Hepatocyte (in vitro differentiated cells): Measurements from ENCODE around the gene KARS1. TPM values are rescaled to one million over a fixed set of nuclear protein-coding genes. Genes with fewer than 3 reads are reported as not detected.

Experiments
- DNase-seq: peaks from one replicate; pipeline ENCODE4 v3.0.0-alpha.2; 2016; ENCODE audit warnings: low spot score
- H2AFZ ChIP-seq: fragments of 200-600 bp; sonication (generic); 2 replicates; pipeline ENCODE4 v1.6.0; 2016; ENCODE audit warnings: antibody characterized with exemption, mild to moderate bottlenecking
- H3K27ac ChIP-seq: fragments of 200-600 bp; sonication (generic); 2 replicates; pipeline ENCODE4 v1.5.1; 2016; ENCODE audit warnings: mild to moderate bottlenecking
- H3K27me3 ChIP-seq: fragments of 200-600 bp; sonication (generic); 2 replicates; pipeline ENCODE4 v1.6.1; 2016
- H3K36me3 ChIP-seq: fragments of 200-600 bp; sonication (generic); replicated peaks from 2 replicates; pipeline ENCODE4 v1.5.1; 2016; ENCODE audit warnings: low read depth; ENCODE audit not compliant: insufficient read depth
- H3K4me1 ChIP-seq: fragments of 200-600 bp; sonication (generic); 2 replicates; pipeline ENCODE4 v1.5.1; 2016; ENCODE audit warnings: mild to moderate bottlenecking, moderate library complexity; ENCODE audit not compliant: insufficient read depth
- H3K4me2 ChIP-seq: fragments of 200-600 bp; sonication (generic); 2 replicates; pipeline ENCODE4 v1.6.0; 2016
- H3K4me3 ChIP-seq: fragments of 200-600 bp; sonication (generic); 2 replicates; pipeline ENCODE4 v1.5.1; 2016; ENCODE audit warnings: mild to moderate bottlenecking
- H3K79me2 ChIP-seq: fragments of 200-600 bp; sonication (generic); 2 replicates; pipeline ENCODE4 v1.6.0; 2017; ENCODE audit warnings: mild to moderate bottlenecking
- H3K9me2 ChIP-seq: fragments of 200-600 bp; sonication (generic); replicated peaks from 2 replicates; pipeline ENCODE4 v1.6.0; 2017; ENCODE audit warnings: mild to moderate bottlenecking; ENCODE audit not compliant: insufficient read depth
- H3K9me3 ChIP-seq: fragments of 200-600 bp; sonication (generic); 2 replicates; pipeline ENCODE4 v1.5.1; 2016; ENCODE audit warnings: low read depth, mild to moderate bottlenecking
- H4K20me1 ChIP-seq: fragments of 200-600 bp; sonication (generic); 2 replicates; pipeline ENCODE4 v1.6.0; 2016; ENCODE audit warnings: mild to moderate bottlenecking; ENCODE audit not compliant: insufficient read depth, poor library complexity, severe bottlenecking
- CTCF ChIP-seq: fragments of 200-600 bp; sonication (generic); IDR thresholded peaks from 2 replicates; pipeline ENCODE4 v1.5.1; 2016; ENCODE audit warnings: antibody characterized with exemption, mild to moderate bottlenecking; ENCODE audit not compliant: poor library complexity
- EZH2 ChIP-seq: fragments of 200-600 bp; sonication (generic); IDR thresholded peaks from 2 replicates; pipeline ENCODE4 v1.6.1; 2016; ENCODE audit warnings: antibody characterized with exemption, mild to moderate bottlenecking, borderline replicate concordance
- EZH2phosphoT487 ChIP-seq: fragments of 200-600 bp; sonication (generic); IDR thresholded peaks from one replicate; pipeline ENCODE4 v1.6.1; 2018; ENCODE audit warnings: antibody characterized with exemption, mild to moderate bottlenecking, low read depth, moderate library complexity; ENCODE audit not compliant: unreplicated experiment, severe bottlenecking
- WGBS: methylation state at CpG from one replicate; pipeline ENCODE4 v1.1.6; 2016; ENCODE audit warnings: low lambda C conversion rate; ENCODE audit errors: missing lambda C conversion rate; 5-methylcytosine and 5-hydroxymethylcytosine counted together
- polyA plus RNA-seq: library from polyadenylated mRNA; unstranded; fragments of >200 nt; fragmentation: Nextera tagmentation; extraction: Ambion mirVana; gene quantifications from 2 replicates; pipeline ENCODE4 v1.2.1, GENCODE V29; 2016
- total RNA-seq: library from RNA; depleted of rRNA; stranded (reverse); fragments of >200 nt; gene quantifications from 2 replicates; pipeline ENCODE4 v1.2.3, GENCODE V29; 2014

The KARS1 gene
- total and polyA plus RNA-seq, 2 experiments from 2014 or later: 112 to 120 TPM

- Histone ChIP-seq H3K27me3 (no peaks in the 10 kb centered on the region), H4K20me1 (peaks cover 10% of the 10 kb centered on the region), H3K4me3 (no peak overlapping the region), H3K9me2 (no peaks in the 10 kb centered on the region), H2AFZ (no peak overlapping the region), H3K36me3 (no peaks in the 10 kb centered on the region), H3K4me1 (no peaks in the 10 kb centered on the region), H3K4me2 (no peak overlapping the region), H3K79me2 (no peaks in the 10 kb centered on the region), H3K9me3 (no peaks in the 10 kb centered on the region), H3K27ac (no peak overlapping the region)
- DNase-seq: no peak
- WGBS: 95% methylated on average over 7 of the region's 7 CpGs
- TF ChIP-seq CTCF: no peak
- TF ChIP-seq EZH2phosphoT487: no peak
- TF ChIP-seq EZH2: no peak
Observed at GRCh38 chr16:75578212-75578611, 69.3 kb downstream of the KARS1 start.

Other genes with a start within 250 kb of the KARS1 start
- 106 and 116 TPM in 2 replicates for gene CFDP1, start 214.2 kb downstream of the KARS1 start, total RNA-seq
- 97.1 and 114 TPM in 2 replicates for gene CFDP1, start 214.2 kb downstream of the KARS1 start, polyA plus RNA-seq
- 42.1 and 43.6 TPM in 2 replicates for gene TMEM170A, start 183.0 kb downstream of the KARS1 start, total RNA-seq
- gene TMEM170A, start 183.0 kb downstream of the KARS1 start, polyA plus RNA-seq: 15.0 and 21.1 TPM in 2 replicates
- 0.32 and 0.33 TPM in 2 replicates for gene CHST6, start 152.2 kb downstream of the KARS1 start, total RNA-seq
- gene CHST6, start 152.2 kb downstream of the KARS1 start, polyA plus RNA-seq: 0.16 and 0.37 TPM in 2 replicates
- 0.32 TPM in 1 of 2 replicates, not detected in the other for gene CHST5, start 111.6 kb downstream of the KARS1 start, total RNA-seq
- not detected in 2 replicates for gene CHST5, start 111.6 kb downstream of the KARS1 start, polyA plus RNA-seq
- 5.4 and 14.2 TPM in 2 replicates for gene TMEM231, start 91.4 kb downstream of the KARS1 start, total RNA-seq
- gene TMEM231, start 91.4 kb downstream of the KARS1 start, polyA plus RNA-seq: 3.5 and 7.1 TPM in 2 replicates
- gene GABARAPL2, start 81.3 kb downstream of the KARS1 start, total RNA-seq: 106 and 143 TPM in 2 replicates
- gene GABARAPL2, start 81.3 kb downstream of the KARS1 start, polyA plus RNA-seq: 211 and 232 TPM in 2 replicates
- gene ADAT1, start 24.4 kb downstream of the KARS1 start, total RNA-seq: 29.5 and 37.9 TPM in 2 replicates
- 16.1 and 21.2 TPM in 2 replicates for gene ADAT1, start 24.4 kb downstream of the KARS1 start, polyA plus RNA-seq
- gene TERF2IP, start 108 bp upstream of the KARS1 start, total RNA-seq: 48.9 and 50.2 TPM in 2 replicates
- gene TERF2IP, start 108 bp upstream of the KARS1 start, polyA plus RNA-seq: 75.2 and 78.5 TPM in 2 replicates
- gene CPHXL2, start 29.3 kb upstream of the KARS1 start, total RNA-seq: not detected in 2 replicates
- gene CPHXL2, start 29.3 kb upstream of the KARS1 start, polyA plus RNA-seq: not detected in 2 replicates
- not detected in 2 replicates for gene DUXB, start 53.8 kb upstream of the KARS1 start, total RNA-seq
- not detected in 2 replicates for gene DUXB, start 53.8 kb upstream of the KARS1 start, polyA plus RNA-seq
- gene CPHXL, start 78.8 kb upstream of the KARS1 start, total RNA-seq: not detected in 2 replicates
- gene CPHXL, start 78.8 kb upstream of the KARS1 start, polyA plus RNA-seq: not detected in 2 replicates